GM12872 (cell line): ENCODE measurements around the gene JAZF1.

Source experiments
- TF ChIP-seq, protein P1 (sequence below): IDR thresholded peaks from 3 replicates; pipeline ENCODE4 v1.5.1; 2011; ENCODE audit warnings: low read depth, mild to moderate bottlenecking, low read length, moderate library complexity; ENCODE audit not compliant: insufficient read depth

The JAZF1 gene

DNA sequence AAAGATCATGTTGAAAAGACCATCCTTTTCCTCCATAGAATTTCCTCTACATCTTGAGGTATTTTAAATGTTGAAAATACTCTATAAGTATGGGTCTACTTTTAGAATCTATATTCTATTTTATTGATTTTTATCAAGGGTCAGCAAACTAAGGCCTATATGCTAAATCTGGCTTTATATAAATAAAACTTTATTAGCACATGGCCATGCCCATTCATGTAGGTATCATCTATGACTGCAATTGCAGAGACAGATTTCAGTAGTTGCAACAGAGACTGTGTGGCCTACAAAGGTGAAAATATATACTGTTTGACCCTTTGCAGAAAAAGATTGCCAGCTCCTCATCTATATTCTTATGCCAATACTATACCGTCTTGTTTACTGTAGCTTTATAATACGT is 367.9 kb downstream of the JAZF1 start:
- TF ChIP-seq, protein P1, sequence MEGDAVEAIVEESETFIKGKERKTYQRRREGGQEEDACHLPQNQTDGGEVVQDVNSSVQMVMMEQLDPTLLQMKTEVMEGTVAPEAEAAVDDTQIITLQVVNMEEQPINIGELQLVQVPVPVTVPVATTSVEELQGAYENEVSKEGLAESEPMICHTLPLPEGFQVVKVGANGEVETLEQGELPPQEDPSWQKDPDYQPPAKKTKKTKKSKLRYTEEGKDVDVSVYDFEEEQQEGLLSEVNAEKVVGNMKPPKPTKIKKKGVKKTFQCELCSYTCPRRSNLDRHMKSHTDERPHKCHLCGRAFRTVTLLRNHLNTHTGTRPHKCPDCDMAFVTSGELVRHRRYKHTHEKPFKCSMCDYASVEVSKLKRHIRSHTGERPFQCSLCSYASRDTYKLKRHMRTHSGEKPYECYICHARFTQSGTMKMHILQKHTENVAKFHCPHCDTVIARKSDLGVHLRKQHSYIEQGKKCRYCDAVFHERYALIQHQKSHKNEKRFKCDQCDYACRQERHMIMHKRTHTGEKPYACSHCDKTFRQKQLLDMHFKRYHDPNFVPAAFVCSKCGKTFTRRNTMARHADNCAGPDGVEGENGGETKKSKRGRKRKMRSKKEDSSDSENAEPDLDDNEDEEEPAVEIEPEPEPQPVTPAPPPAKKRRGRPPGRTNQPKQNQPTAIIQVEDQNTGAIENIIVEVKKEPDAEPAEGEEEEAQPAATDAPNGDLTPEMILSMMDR = no peak

DNA sequence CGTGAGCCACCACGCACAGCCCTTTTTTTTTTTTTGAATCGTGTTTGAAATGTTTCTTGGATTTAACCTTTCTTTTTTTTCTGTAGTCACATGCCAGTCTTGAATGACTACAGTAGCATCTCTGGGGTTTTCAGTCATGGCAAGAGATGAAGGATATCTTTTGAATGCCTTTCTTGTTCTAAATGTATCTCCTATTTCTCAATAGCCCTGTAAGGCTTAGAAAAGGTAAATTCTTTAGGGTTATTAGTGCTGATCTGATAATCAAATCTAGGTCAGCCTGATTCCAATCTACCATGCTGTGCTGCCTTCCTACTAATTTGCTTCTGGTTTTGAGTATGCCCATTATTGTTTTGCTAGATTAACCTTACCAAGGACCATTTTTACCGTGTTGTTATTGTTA is 370.4 kb downstream of the JAZF1 start:
- TF ChIP-seq, protein P1 = no peak

DNA sequence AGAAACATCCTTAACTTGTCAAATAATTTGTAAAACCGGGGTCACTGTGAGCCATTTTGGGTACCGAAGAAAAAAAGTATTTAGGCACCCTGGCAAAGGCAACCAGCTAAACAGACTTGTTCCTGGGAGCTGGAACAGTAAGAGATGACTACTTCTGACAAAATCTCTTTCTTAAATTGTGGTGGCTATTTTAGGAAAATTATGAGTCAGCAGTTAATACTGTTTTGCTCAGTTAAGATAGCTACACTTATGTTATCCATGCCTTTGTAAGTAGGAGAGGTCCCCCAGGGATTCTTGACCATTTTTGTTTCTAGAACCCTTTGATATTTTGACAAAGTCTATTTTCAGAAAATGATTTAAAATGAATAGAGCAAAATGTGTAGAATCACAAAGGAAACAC is 372.0 kb downstream of the JAZF1 start:
- TF ChIP-seq, protein P1 = no peak

DNA sequence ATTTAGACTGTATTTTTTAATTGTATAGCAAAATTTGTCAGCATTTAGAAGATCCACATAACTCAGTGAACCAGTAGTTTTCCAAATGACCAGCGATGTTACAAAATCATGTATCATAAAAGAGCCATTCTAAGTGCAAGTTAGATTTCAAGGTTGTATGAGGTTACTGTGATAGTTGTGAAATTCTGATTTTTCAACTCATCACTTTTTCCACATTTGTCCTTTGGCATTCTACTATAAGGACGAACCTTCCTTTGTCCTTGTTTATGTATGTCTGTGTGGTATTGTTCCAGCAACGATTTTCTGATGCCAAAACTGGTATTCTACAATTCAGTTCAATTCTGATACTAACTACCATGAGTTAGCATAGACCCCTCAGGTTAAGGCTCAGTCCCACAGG is 376.5 kb downstream of the JAZF1 start:
- TF ChIP-seq, protein P1 = no peak

DNA sequence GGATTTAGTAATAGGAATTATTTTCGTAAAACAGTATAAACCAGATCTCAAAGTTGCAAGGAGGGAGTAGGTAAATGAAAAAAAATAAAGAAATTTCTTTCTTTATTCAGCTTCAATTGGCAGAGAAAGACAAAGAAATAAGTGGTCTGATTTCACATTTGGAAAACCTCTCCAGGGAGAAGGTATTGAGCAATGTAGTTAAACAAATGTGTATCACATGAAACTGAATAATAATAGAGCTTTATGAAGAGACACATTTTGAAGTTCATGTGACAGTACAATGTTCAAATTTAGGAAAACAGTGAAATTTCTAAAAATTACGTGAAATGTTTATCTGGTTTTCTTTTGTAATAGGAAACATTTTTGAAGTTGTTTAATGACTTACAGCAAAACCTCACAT is 377.6 kb downstream of the JAZF1 start:
- TF ChIP-seq, protein P1 = no peak

DNA sequence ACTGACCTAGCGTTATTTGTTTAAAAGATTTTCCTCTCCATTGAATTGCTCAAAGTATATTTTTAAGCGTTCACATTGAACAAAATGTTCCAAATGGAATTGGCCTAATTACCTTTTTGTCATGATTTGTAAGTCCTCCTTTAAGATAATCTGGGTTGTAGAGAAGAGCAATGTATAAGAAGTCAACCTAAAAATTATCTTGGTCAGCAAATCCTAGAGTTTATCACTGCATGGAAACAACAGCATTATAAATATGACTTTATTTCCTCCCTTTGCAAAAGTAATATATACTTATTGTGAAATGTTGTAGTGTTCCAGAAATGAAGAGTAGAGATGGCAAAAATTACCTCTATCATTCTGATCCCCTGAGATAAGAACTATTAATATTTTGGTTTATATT is 381.4 kb downstream of the JAZF1 start:
- TF ChIP-seq, protein P1 = no peak

DNA sequence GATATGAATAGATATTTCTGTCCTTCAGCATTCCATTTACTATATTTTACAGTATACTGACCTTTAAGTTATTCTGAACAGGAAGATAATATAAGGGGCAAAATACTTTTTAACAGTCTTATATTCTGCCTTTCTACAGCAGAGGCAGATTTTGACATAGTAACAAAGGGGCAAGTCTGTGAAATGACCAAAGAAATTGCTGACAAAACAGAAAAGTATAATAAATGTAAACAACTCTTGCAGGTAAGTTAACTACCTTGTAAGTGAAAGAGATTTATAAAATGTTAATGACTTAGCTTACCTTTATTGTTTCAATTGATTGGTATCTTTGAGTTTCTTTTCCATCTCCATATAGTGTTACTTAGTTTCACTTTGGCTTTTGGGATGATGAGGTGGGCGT is 384.6 kb downstream of the JAZF1 start:
- TF ChIP-seq, protein P1 = no peak

DNA sequence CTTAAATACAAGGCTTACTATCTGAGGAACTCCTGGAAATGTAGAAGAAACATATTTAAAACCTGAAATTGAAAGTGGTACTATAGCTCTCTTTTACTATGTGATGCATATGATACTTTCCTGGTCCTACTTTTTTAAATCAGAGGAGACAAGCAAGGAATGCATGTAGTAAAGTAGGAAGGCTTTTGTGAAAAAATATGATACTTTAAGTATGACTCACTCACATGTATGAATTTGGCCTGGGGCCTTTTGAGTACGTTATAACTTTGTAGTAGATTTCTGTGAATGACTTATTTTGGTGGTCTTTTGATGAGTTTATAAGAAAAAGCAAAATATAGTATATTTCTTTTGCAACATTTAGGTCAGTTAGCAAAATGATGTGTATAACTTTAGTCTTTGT is 386.8 kb downstream of the JAZF1 start:
- TF ChIP-seq, protein P1 = no peak
